NCI-H510A treated with DMSO at 0.1 percent for 48 hours (cell line): ENCODE measurements around the gene STUM.
"Not testable (repeated sequence)": the region's sequence is repeated elsewhere in the genome, so short reads cannot be mapped to it uniquely, and the experiment has no call there.

Experiments used
- DNase-seq: peaks from one replicate; lab custom pipeline; 2025; lab: John Stamatoyannopoulos, UW

Gene STUM

DNA sequence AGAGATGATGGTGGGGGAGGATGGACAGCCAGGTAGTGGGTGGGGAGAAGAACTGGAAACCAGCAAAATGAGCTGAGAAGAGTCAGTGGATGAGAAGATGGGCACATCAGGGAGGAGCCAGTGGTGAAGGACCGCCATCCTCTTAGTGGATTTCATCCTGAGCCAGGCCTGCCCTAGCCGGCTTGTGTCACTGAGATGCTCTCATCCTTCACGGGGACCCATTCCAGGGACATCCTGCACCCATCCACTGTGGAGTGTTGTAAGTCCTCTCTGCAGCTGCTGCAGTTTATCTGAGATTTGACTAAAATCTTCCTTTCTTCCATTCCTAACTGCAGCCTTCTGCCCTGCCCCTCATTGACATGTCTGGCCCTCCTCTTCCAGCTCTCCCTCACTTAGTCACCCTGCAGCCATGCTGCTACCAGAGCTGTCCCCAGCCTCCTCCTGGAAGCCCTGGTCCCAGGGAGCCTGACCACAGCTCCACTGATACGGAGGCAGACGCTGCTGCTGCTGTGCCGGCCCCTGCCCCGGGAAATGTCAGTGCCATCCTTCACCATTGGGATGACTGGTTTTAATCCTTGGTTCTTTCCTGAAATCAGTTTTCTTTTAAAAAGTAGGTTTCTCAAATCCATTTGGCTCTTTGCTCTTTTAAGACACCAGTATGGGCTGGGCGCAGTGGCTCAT is 33.2 kb downstream of the STUM start:
- DNase-seq = no peak

DNA sequence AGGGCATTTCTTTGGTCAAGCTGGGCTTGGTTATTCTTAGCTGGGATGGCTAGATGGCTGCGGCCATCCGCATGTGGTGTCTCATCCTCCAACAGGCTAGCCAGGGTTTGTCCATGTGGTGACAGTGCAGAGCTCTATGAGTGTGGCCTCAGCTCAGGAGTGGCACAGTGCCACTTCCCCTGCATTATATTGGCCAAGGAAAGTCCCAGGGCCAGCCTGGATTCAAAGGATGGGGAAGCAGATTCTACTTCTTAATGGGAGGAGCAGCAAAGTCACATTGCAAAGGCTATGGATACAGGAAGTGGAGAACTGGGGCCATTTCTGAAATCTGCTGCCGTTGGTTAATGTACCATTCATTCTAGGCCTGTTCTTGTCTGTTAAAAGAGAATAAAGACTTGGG is 34.4 kb downstream of the STUM start:
- DNase-seq = no peak

DNA sequence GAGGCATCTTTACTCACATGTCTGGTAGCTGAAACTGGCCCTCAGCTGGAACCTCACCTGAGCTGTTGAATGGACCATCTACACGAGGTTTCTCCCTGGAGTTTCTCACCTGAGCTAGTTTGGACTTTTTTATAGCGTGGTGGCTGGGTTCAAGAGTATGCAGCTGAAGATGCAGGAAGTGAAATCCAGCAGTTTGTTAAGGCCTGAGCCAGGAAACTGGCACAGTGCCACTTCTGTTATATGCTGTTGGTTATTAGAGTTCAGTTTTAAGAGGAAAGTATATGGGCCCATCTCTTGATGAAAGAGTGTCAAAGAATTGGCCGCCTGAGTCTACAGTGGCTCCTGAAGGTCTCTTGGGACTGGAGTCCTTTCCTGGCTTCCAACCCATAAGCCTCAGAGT is 35.6 kb downstream of the STUM start:
- peak; percentile 30 for DNase-seq

DNA sequence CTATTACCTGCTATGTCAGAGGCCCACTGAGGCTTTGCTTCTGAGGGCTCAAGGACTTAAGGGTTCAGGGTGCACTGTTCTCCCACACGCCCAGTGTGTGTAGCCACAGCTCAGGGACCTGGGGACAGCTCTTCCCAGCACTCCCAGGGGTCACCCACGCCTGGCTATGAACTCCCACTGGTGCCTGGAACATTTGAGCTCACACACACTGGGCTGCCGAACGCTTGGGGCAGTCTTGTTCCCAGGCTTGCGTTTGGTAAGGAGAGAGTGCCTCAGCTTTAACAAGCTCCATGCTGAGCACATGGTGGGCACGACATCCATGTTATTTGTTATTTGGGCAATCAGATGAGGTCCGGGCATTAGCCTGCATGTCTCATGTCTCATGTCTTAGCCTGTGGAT is 37.6 kb downstream of the STUM start:
- no peak for DNase-seq

DNA sequence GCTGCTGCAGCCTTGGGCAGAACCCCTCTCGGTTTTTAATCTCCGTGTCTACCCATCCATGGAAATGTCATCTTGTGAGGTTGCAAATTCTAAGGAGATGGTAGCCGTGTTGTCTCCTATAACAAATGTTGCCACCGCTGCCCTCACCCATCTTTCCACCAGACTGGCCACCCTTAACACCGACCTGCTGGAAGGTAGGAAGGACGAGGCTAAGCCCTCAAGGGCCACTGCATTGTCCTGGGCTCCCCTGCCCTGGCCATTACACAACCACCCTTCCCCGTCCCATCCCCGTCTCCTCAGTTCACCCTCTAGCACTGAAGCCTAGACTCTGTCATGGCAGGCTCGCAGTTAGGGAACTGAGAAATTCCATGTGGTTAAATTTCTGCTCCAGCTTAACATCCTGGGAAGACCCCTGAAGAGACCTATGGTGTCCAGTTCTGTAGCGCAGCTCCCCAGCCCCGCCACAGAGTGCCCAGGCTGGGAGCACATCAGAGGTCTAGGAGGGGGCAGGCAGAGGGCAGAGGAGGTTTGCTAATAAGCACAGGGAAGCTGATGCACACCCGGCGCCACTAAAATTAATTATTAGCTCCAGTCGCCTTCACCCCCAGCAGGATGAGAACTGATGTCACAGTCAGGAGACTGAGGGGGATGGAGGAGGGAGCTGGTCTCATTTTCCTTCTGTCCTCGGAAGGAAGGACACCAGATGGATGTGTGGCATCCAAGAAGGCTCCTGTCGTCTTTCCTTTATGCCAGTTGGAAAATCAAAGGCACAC is 38.3 kb downstream of the STUM start:
- DNase-seq = no peak

DNA sequence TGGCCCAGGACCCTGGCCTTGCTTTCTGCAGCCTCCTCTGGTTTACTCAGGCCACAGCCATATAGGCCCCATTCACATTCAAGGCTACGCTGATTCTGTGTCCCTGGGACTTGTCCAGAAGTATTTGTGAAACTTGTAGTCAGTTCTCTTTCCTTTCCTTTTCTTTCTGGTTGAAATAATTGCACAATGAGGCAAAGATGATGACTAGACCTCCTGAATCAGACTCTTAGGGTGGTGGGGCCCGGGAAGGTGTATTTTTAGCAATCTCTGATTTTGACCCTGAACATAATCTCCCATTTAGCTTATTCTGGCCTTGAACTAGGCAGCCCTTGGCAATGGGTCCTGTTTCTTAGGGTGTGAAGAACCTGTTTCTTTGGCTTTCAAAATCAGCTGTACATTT is 39.9 kb downstream of the STUM start:
- no peak for DNase-seq

DNA sequence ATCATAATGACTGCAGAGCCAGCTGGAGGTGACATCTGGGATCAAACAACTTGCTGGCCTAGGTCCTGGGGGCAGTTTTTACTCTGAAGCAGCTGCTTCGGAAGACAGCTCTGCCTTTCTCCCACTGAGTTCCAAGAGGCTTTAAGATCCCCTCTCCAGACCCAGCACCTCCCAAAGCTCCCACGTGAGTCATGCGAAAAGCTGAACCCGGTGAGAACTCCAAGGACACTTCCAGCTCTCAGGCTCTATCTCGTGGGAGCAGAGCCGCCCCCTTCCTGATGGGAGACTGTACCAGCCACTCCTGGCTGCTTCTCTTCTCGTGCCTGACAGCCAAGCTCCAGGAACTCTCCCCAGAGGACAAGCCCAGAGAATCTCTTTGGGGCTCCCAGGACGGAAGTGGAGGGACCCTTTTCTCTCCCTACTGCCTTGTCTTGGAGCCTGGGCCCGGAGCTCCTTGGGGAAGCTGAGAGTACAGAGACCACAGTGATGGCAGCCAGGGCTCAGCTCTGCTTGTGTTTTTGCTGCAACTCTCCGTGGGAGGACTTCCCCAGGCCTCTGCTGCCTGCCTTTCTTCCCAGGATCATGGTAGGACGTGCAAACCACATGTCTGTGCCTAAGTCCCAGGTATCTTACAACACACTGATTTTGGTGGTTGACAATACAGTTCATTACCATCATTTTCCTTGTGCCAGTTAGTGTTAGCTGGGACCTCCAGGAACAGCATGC is 40.6 kb downstream of the STUM start:
- no peak for DNase-seq

DNA sequence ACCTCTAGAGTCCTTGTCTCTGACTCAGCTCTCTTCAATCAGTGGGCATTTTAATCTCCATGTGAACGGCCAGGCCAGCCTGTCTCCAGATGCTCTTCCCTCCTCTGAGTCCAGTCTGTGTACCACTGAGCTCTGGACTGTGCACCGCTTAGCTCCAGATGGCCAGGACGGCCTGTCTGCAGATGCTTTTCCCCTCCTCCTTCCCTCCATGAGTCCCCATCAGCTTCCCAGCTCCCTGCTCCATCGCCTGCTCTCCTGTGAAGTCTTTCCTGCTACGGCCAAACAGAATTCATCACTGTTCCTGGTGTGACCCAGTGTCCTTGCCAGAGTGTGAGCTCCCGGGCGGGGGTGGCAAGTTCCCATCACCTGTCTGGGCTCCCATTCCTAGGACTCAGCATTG is 42.0 kb downstream of the STUM start:
- DNase-seq = no peak

DNA sequence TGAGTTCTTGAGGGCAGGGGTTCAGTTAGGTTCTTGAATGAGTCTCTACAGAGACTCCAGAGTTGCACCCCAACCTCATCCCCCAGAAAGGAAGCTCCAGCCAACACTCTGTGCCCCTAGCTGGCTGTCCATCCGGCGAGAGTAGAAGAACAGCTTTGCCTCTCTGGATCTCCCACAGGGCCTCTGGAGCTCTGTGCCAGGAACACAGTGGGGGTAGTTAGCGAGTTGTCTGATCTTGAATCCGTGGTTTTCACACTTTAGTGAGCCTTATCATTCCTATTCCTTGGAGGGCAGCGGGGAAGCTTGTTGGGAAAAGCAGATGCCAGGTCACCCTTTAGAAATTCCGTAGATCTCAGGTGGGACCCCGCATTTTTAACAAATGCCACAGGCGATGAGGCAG is 45.0 kb downstream of the STUM start:
- DNase-seq = no peak

DNA sequence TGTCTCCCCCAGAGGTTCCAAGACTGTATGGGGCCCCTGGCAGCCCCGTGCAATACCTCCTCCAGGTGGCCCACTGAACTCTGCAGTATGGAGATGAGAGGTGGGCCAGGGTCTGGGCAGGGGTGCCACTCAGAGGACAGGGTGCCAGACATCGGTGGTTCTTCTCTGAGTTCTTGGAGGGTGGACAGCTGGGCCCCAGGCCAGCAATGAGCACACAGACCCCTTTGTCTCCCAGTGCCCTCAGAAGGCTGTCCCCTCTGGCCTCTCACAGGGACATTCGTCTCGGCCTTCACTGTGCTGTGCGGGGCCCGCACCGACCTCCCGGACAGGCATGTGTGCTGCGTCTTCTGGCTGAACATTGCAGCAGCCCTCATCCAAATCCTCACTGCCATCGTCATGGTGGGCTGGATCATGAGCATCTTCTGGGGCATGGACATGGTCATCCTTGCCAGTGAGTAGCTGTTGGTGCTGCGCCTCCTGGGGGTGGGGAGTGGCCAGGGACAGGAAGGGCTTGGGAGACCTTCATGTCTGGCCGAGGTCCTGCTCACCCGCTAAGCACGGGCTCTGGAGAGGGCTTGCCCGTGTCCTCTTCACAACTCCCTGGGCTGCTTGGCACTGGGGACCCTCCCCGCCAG is 48.1 kb downstream of the STUM start:
- no peak for DNase-seq

DNA sequence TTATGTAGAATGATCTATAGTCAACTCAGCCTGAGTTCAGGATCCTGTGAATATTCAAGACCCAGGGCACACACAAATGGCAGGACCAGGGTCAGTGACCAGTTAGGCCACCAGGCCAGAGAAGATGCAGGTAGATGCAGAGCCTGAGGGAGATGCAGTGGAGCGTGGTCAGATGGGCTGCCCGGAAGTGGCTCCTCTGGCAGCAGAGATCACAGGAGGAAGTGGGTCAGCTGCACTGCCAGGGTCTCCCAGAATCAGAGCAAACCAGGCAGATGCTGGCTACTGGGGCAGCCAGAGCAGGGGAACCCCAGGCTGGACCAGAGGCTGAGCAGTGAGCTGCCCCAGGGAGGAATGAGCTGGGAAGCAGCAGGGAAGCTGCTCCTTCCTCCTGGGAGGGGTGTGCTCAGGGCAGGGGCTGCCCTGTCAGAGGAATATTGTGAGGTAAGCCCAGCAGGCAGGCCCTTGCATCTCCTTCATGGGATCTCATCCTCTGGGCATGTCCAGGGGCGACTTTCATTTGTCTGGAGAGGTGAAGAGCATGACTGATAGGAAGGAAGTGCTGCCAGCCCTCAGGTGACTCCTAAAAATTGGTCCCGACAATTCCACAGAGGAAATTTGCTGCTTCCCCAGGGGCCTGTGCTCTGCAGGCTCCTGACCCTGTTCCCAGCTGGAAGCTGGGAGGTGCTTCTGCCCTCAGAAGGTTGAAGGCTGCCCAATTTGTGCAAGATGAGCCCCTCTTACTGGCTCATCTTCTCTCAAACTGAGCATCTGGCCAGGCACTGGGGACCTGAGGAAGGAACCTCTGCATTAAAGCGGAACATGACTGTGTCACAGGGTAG is 49.3 kb downstream of the STUM start:
- no peak for DNase-seq

DNA sequence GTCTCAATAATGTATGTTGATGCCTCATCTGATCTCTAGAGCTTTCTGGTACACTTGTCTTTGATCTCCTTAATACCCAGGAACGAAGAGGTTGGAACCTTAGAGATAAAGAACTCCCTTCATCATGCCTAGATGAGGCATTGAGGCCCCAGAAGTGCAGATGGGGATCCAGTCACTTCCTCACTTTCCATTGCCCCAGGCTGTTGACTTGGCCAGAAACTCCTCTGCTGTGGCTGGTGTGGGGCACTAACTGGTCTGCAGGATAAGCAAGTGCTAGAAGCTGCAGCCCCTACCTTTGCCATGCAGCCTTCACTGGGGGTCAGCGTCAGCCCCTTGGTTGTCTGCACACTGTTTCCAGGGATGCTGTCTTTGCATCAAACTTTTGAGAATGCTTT is 49.9 kb downstream of the STUM start:
- no peak for DNase-seq

DNA sequence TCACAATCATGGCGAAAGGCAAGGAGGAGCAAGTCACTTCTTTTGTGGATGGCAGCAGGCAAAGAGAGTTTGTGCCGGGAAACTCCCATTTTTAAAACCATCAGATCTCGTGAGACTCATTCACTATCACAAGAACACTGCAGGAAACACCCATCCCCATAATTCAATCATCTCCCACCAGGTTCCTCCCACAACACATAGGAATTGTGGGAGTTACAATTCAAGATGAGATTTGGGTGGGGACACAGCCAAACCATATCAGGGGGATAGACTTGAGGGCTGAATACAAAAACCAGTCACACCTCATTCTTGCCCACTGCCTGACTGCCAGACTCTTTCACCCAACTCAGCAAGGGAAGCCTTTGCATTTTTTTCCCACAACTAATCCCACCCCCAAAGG is 50.4 kb downstream of the STUM start:
- not testable (repeated sequence) for DNase-seq

DNA sequence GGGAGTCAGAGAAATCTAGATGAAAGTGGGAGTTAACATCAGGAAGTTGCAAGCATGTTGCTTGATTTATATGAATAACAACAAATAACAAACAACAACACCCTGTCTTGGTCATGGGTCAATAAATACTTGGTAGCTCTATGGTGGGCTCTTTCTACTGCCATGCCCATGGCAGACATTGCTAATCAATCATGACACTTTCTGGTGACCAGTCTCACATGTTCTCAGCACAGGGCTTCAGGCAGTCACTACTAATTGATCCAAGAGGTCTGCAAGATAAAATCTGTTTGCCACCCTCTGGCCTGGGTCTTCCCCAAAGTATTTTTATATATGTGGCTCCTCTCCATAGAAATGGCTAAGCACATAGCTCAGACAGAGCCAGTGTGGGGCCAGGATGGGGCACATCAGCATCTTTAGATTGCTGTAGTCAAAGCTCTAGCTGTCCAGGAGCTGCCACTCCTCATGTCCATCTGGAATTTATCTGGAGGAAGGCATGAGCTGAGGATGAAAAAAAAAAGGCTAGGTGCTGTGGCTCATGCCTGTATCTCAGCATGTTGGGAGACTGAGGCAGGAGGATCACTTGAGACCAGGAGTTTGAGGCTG is 51.2 kb downstream of the STUM start:
- no peak for DNase-seq

DNA sequence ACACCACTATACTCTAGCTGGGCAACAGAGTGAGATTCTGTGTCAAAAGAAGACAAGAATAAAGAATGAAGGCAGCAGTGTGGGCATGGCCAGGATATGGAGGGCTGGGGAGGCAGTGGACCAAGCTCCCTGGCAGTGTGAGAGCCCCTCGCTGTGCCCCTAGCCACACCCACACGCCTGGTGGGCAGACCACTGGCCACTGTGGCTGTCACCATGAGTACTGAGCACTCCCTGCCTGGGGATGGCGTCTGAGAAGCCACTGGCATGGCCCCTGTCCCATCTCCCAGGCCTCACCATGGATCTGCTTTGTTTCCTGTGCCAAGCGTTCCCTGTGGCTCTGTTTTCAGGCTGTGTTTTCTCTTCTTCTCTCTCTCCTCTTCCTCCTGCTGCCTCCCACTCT is 51.7 kb downstream of the STUM start:
- DNase-seq = no peak

DNA sequence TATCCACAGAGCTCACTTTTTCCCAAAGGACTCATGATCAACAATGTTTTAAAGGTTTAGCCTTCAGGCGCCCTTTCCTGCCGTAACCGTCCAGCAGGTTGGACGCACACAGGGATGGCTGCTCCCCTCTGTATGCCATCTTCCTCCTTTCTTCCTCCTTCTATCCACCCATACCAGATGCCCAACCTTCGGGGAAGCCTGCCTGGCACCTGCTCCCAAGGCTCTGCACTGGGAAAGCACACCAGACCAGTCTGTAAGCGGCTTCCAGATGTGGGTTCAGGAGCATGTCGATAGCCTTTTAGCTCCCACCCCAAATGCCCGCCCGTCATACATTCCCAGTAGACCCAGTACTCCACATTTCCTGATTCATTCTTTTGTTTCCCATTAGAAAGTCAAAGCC is 52.9 kb downstream of the STUM start:
- no peak for DNase-seq

DNA sequence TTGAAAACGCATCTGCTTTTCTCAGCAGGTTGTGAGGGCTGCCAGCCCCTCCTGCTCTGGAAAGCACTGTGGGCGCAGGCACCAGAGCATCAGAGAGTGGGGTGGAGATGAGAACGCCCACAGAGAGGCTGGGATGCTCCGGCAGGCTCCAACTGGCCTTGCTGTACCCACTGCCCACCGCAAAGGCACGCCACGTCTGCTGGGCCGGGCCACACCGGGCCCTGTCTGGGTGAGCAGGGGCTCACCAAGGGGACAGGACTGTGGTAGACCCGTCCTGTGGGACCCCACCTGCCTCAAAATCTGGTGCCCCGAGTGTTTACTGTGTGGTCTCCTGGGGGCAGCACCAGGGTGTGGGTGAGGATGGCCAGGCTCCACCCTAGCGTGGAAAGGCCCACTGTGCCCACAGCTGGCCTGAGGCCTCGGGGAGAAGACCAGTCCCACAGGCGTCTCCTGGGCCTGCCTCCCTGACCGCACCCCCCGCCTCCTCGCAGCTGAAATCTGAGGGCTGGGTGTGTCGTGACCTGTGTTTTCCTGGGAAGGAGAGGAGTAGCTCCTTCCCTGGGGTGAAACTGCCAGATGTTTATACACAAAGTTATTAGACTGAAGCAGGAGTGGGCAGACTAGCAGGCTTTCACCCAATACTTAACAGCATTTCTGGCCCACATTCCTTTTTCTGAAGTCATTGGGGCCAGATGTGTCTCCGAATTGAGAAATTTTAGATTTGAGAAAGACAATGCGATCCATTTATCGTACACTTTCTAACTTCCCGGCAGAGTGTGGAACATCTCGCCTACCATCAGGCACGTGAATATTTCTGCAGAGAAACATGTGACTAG is 53.8 kb downstream of the STUM start:
- DNase-seq = no peak

DNA sequence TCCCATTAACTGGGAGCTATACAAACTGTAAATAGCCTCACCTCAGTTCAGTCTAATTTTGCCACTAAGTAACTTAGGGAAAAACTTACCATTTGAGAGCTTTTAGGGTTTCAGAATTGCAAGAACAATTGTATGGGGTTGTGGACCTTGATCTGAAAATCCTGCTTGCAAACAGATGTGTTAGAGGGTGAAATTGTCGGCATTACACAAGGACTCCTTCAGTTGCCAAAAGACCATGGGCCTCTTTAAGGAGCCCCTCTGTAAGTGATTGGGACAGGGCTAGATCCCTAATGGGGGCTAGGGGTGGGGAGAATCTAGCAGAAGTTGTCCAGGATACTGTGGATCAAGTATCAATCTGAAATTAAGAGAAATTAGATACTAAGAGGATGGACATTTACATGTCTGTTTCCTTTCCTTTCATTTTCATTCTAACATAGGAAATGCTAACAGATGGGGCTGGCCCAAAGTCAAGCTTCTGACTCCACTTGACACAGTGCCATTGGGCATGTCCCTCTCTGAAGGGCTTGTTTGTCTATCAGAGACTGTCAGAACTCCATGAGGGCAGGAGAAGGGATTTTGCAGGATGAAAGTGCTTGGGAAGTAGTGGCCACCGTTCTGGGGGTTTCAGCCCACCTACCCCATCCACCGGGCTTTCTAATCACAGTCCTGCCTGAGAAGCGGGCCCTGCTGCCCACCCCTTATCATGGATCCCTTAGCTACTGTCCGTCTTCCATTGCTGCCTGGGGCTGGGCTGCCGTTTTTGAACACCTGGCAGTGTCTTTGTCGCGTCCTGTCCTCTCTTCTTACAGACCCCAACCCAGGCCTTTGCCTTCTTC is 54.7 kb downstream of the STUM start:
- no peak for DNase-seq

DNA sequence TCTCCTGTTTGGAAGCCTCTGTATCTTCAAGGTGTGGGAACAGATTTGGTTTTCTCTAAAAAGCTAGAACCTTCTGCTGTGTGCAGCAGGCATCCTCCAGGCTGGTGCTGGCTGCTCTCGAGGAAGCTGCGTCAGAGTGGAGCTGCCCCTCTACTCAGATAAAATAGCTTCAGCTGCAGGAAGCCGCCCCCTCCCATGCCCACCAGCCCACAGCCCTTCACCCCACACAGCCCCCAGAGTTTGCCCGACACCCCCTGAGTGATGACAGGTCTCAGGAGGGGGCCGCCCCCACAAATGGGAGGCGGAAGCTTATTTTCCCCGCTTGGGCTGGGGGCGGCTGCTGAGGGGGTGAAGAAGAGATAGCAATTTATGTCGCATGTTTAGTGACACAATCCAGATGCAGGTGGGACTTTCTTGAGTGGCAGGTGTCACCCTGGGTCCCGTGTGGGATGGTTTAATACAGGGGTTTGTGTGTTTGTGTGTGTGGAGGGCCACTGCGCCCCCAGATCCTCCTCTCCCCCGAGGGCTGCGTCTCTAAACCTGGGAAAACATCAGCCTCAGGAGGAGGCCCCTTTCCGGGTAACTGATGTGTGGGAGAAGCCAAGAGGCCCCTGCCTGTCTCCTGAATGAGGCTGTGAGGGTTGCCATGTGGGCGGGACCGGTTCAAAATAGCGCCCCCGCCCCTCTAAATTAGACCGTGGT is 55.4 kb downstream of the STUM start:
- DNase-seq = no peak
